Parathyroid adenoma (tissue), 2 donors: ENCODE results near the gene ROBO1.

Source experiments
- H2AFZ ChIP-seq: fragments of 300-600 bp; sonication (generic); one replicate; pipeline ENCODE4 v1.7.0; 2017; ENCODE audit warnings: antibody characterized with exemption, mild to moderate bottlenecking
- H3K27ac ChIP-seq: fragments of 300-600 bp; sonication (generic); one replicate; pipeline ENCODE4 v1.7.0; 2017
- H3K27me3 ChIP-seq: fragments of 300-600 bp; sonication (generic); one replicate; pipeline ENCODE4 v1.7.0; 2017; ENCODE audit warnings: low read length; ENCODE audit not compliant: control insufficient read depth, insufficient read depth
- H3K36me3 ChIP-seq: fragments of 300-600 bp; sonication (generic); one replicate; pipeline ENCODE4 v1.7.0; 2017; ENCODE audit warnings: low read length; ENCODE audit not compliant: control insufficient read depth, insufficient read depth
- H3K4me1 ChIP-seq: fragments of 300-600 bp; sonication (generic); one replicate; pipeline ENCODE4 v1.7.0; 2017; ENCODE audit warnings: control low read depth
- H3K4me2 ChIP-seq: fragments of 300-600 bp; sonication (generic); one replicate; pipeline ENCODE4 v1.7.0; 2017; ENCODE audit warnings: low read length
- H3K4me3 ChIP-seq: fragments of 300-600 bp; sonication (generic); one replicate; pipeline ENCODE4 v1.7.0; 2017; ENCODE audit warnings: low read depth, low read length
- H3K79me2 ChIP-seq: fragments of 300-600 bp; sonication (generic); one replicate; pipeline ENCODE4 v1.7.0; 2017; ENCODE audit warnings: control low read depth
- H3K9ac ChIP-seq: fragments of 300-600 bp; sonication (generic); one replicate; pipeline ENCODE4 v1.7.0; 2017; ENCODE audit warnings: mild to moderate bottlenecking
- H3K9me3 ChIP-seq: fragments of 300-600 bp; sonication (generic); one replicate; pipeline ENCODE4 v1.7.0; 2017; ENCODE audit warnings: low read length; ENCODE audit not compliant: control insufficient read depth
- CTCF ChIP-seq: fragments of 300-600 bp; sonication (generic); IDR thresholded peaks from one replicate; pipeline ENCODE4 v1.7.0; 2017; ENCODE audit warnings: antibody characterized with exemption, mild to moderate bottlenecking
- donor health status: primary hyperparathyroidism.

Gene ROBO1

GRCh38 chr3:78647726-78648125 lies 1120.1 kb downstream of the ROBO1 start:
- Histone ChIP-seq H3K4me3 (no peak overlapping the region), H3K9me3 (no peaks in the 10 kb centered on the region), H3K36me3 (no peaks in the 10 kb centered on the region), H3K4me2 (no peak overlapping the region), H3K9ac (no peak overlapping the region), H2AFZ (no peak overlapping the region), H3K27me3 (no peaks in the 10 kb centered on the region), H3K79me2 (no peaks in the 10 kb centered on the region), H3K4me1 (no peaks in the 10 kb centered on the region), H3K27ac (no peak overlapping the region)
- TF ChIP-seq CTCF: no peak

GRCh38 chr3:78645628-78646310 lies 1122.0 kb downstream of the ROBO1 start:
- H3K9me3 ChIP-seq: no peaks in the 10 kb centered on the region
- H3K79me2 ChIP-seq: no peaks in the 10 kb centered on the region
- H3K4me3 ChIP-seq: no peak overlapping the region
- H2AFZ ChIP-seq: no peak overlapping the region
- peak; percentile 82 for TF ChIP-seq CTCF
- H3K36me3 ChIP-seq: no peaks in the 10 kb centered on the region
- no peak overlapping the region for H3K27ac ChIP-seq
- no peak overlapping the region for H3K9ac ChIP-seq
- H3K27me3 ChIP-seq: no peaks in the 10 kb centered on the region
- H3K4me1 ChIP-seq: no peaks in the 10 kb centered on the region
- H3K4me2 ChIP-seq: no peak overlapping the region

- H3K9me3 ChIP-seq: no peaks in the 10 kb centered on the region
- H3K4me3 ChIP-seq: no peak overlapping the region
- H3K4me2 ChIP-seq: no peak overlapping the region
- TF ChIP-seq CTCF: no peak
- H3K27ac ChIP-seq: no peak overlapping the region
- no peaks in the 10 kb centered on the region for H3K36me3 ChIP-seq
- H3K4me1 ChIP-seq: no peaks in the 10 kb centered on the region
- no peaks in the 10 kb centered on the region for H3K79me2 ChIP-seq
- no peak overlapping the region for H2AFZ ChIP-seq
- H3K9ac ChIP-seq: no peak overlapping the region
- H3K27me3 ChIP-seq: no peaks in the 10 kb centered on the region
Measured at GRCh38 chr3:78644847-78645246, 1123.0 kb downstream of the ROBO1 start.

GRCh38 chr3:78642226-78643035 lies 1125.4 kb downstream of the ROBO1 start:
- no peaks in the 10 kb centered on the region for H3K79me2 ChIP-seq
- no peak overlapping the region for H3K9ac ChIP-seq
- no peak for TF ChIP-seq CTCF
- no peak overlapping the region for H3K4me3 ChIP-seq
- H3K36me3 ChIP-seq: no peaks in the 10 kb centered on the region
- no peaks in the 10 kb centered on the region for H3K4me1 ChIP-seq
- no peaks in the 10 kb centered on the region for H3K27me3 ChIP-seq
- no peaks in the 10 kb centered on the region for H3K9me3 ChIP-seq
- no peak overlapping the region for H3K27ac ChIP-seq
- H3K4me2 ChIP-seq: no peak overlapping the region
- H2AFZ ChIP-seq: no peak overlapping the region
